Panc1 (cell line): Measurements from ENCODE around the gene DBX1. TPM values are rescaled to one million over a fixed set of nuclear protein-coding genes. Genes with fewer than 3 reads are reported as not detected.

Experiments used
- ATAC-seq: fragments of 200-7000 bp; cut with Tn5 transposase; 2 replicates; pipeline ENCODE4 v1.9.1; 2020; ENCODE audit warnings: mild to moderate bottlenecking, moderate library complexity
- BruUV-seq: library from RNA; stranded (reverse); fragments of 400-500 nt; replicated peaks from 2 replicates; lab custom pipeline; 2021; lab: Mats Ljungman, UMichigan
- CTCF ChIA-PET: fragments of 300-600 bp; sonication (Branson Sonifier 250); formaldehyde crosslinking; loops from one replicate; lab custom pipeline; 2022; ENCODE audit warnings: antibody characterized with exemption; lab: Charles Lee
- POLR2A ChIA-PET: fragments of 300-600 bp; sonication (Branson Sonifier 250); formaldehyde crosslinking; loops from one replicate; lab custom pipeline; 2022; ENCODE audit warnings: antibody characterized with exemption; lab: Charles Lee
- DNase-seq: peaks from one replicate; pipeline ENCODE4 v3.0.0-alpha.2; 2010; ENCODE audit warnings: low read depth, low spot score
- H3K27ac ChIP-seq: 2 replicates; pipeline ENCODE4 v1.5.1; 2011; ENCODE audit warnings: mild to moderate bottlenecking, low read length, inconsistent platforms
- H3K27me3 ChIP-seq: fragments of 200-500 bp; sonication (Bioruptor generic); 2 replicates; pipeline ENCODE4 v1.6.0; 2014; ENCODE audit warnings: low read length, inconsistent platforms; ENCODE audit not compliant: control insufficient read depth, insufficient read depth
- H3K36me3 ChIP-seq: fragments of 200-500 bp; sonication (Bioruptor generic); 2 replicates; pipeline ENCODE4 v1.5.1; 2014; ENCODE audit warnings: inconsistent platforms, mild to moderate bottlenecking, low read length, moderate library complexity; ENCODE audit not compliant: control insufficient read depth, insufficient read depth
- H3K4me1 ChIP-seq: 2 replicates; pipeline ENCODE4 v1.5.1; 2011; ENCODE audit warnings: inconsistent platforms, mild to moderate bottlenecking, low read length, moderate library complexity; ENCODE audit not compliant: control insufficient read depth, insufficient read depth
- H3K4me3 ChIP-seq, 2 experiments: 2 replicates each; pipeline ENCODE4 v1.5.1; 2011 to 2012; ENCODE audit warnings: low read depth in 2 of 2, low read length in 2 of 2, mild to moderate bottlenecking in 2 of 2, inconsistent platforms in 1 of 2, moderate library complexity in 1 of 2
- H3K9me3 ChIP-seq: fragments of 200-500 bp; sonication (Bioruptor generic); 2 replicates; pipeline ENCODE4 v1.5.1; 2014; ENCODE audit warnings: low read depth, mild to moderate bottlenecking, inconsistent platforms, low read length, moderate library complexity; ENCODE audit not compliant: control insufficient read depth, insufficient read depth
- POLR2AphosphoS5 ChIP-seq: IDR thresholded peaks from 2 replicates; pipeline ENCODE4 v1.6.1; 2012; ENCODE audit warnings: mild to moderate bottlenecking, low read depth, low read length, moderate library complexity
- SIN3A ChIP-seq: IDR thresholded peaks from 2 replicates; pipeline ENCODE4 v1.6.1; 2012; ENCODE audit warnings: low read depth, mild to moderate bottlenecking, low read length, moderate library complexity, borderline replicate concordance; ENCODE audit not compliant: insufficient read depth
- TCF7L2 ChIP-seq: IDR thresholded peaks from 2 replicates; pipeline ENCODE4 v1.6.1; 2011; ENCODE audit warnings: mild to moderate bottlenecking, low read depth, low read length, inconsistent platforms
- in situ Hi-C: cut with HindIII; loops from 2 replicates; pipeline ENCODE4 v1.10.0; 2016; ENCODE audit warnings: low sequenced_read_pairs, low pct_unique_long_range_greater_than_20kb
- intact Hi-C: fragments of 100-400 bp; cut with micrococcal nuclease; formaldehyde crosslinking; loops from one replicate; pipeline ENCODE4 v1.10.0; 2022; ENCODE audit not compliant: unreplicated experiment
- total RNA-seq: library from RNA; stranded (reverse); gene quantifications from one replicate; pipeline ENCODE4 v1.2.1, GENCODE V29; 2021; ENCODE audit not compliant: unreplicated experiment
- TF ChIP-seq, protein P1 (sequence below): fragments of 450-650 bp; IDR thresholded peaks from 2 replicates; pipeline ENCODE4 v1.5.1; 2017; ENCODE audit warnings: mild to moderate bottlenecking
- TF ChIP-seq, protein P2 (sequence below), 2 experiments: IDR thresholded peaks; 2 replicates each; pipeline ENCODE4 v1.6.1; 2011 to 2012; ENCODE audit warnings: low read depth in 2 of 2, control low read depth in 1 of 2, low read length in 1 of 2, mild to moderate bottlenecking in 1 of 2, moderate library complexity in 1 of 2; ENCODE audit not compliant: insufficient read depth in 1 of 2

Gene DBX1
- total RNA-seq, 1 experiment from 2014 or later = not detected

DNA sequence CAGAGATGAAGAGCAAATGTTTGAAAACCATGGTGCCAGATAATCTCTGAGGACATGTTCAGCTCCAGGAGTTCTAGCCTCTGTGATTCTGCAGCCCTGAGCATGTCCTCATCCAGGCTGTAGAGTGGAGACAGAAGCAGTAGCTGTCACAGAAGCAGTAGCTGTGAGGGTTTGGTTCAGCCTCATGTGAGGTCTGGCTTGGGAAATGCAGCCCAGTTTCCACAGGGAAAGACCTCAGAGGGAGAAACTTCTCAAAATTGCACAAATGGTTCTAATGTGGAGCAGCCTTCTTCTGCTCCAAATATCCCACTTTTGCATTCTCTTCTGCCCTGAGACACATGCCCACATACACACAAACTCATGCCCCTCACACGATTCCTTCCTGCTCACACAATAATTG, 48.4 kb downstream of the DBX1 start:
- H3K27ac ChIP-seq = peak overlapping the region; percentile 55; the same call in 1 of the 2 replicates
- intact Hi-C loops = loop anchor here (2.0 kb wide), 1 partner anchor 161 kb away; no protein-coding TSS in a partner anchor
- ChIA-PET CTCF (no interaction called here), POLR2A (no interaction called here)
- ATAC-seq (no peak), DNase-seq (no peak)
- no peaks in the 10 kb centered on the region for H3K27me3 ChIP-seq
- in situ Hi-C loops = no loop called here
- H3K4me1 ChIP-seq = peaks cover 18% of the 10 kb centered on the region
- no peaks in the 10 kb centered on the region for H3K9me3 ChIP-seq
- TF ChIP-seq, protein P1, sequence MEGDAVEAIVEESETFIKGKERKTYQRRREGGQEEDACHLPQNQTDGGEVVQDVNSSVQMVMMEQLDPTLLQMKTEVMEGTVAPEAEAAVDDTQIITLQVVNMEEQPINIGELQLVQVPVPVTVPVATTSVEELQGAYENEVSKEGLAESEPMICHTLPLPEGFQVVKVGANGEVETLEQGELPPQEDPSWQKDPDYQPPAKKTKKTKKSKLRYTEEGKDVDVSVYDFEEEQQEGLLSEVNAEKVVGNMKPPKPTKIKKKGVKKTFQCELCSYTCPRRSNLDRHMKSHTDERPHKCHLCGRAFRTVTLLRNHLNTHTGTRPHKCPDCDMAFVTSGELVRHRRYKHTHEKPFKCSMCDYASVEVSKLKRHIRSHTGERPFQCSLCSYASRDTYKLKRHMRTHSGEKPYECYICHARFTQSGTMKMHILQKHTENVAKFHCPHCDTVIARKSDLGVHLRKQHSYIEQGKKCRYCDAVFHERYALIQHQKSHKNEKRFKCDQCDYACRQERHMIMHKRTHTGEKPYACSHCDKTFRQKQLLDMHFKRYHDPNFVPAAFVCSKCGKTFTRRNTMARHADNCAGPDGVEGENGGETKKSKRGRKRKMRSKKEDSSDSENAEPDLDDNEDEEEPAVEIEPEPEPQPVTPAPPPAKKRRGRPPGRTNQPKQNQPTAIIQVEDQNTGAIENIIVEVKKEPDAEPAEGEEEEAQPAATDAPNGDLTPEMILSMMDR = no peak
- TF ChIP-seq POLR2AphosphoS5 (no peak), SIN3A (no peak), TCF7L2 (no peak)
- TF ChIP-seq, protein P2, sequence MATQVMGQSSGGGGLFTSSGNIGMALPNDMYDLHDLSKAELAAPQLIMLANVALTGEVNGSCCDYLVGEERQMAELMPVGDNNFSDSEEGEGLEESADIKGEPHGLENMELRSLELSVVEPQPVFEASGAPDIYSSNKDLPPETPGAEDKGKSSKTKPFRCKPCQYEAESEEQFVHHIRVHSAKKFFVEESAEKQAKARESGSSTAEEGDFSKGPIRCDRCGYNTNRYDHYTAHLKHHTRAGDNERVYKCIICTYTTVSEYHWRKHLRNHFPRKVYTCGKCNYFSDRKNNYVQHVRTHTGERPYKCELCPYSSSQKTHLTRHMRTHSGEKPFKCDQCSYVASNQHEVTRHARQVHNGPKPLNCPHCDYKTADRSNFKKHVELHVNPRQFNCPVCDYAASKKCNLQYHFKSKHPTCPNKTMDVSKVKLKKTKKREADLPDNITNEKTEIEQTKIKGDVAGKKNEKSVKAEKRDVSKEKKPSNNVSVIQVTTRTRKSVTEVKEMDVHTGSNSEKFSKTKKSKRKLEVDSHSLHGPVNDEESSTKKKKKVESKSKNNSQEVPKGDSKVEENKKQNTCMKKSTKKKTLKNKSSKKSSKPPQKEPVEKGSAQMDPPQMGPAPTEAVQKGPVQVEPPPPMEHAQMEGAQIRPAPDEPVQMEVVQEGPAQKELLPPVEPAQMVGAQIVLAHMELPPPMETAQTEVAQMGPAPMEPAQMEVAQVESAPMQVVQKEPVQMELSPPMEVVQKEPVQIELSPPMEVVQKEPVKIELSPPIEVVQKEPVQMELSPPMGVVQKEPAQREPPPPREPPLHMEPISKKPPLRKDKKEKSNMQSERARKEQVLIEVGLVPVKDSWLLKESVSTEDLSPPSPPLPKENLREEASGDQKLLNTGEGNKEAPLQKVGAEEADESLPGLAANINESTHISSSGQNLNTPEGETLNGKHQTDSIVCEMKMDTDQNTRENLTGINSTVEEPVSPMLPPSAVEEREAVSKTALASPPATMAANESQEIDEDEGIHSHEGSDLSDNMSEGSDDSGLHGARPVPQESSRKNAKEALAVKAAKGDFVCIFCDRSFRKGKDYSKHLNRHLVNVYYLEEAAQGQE (IDR thresholded peaks at IDR 0.05; ENCODE audit: insufficient read depth in 1 of 2, low read depth in 2 of 2, low read length in 1 of 2) = no peak
- BruUV-seq = no TSS peak
- no peaks in the 10 kb centered on the region for H3K36me3 ChIP-seq
- H3K4me3 ChIP-seq = no peak overlapping the region

DNA sequence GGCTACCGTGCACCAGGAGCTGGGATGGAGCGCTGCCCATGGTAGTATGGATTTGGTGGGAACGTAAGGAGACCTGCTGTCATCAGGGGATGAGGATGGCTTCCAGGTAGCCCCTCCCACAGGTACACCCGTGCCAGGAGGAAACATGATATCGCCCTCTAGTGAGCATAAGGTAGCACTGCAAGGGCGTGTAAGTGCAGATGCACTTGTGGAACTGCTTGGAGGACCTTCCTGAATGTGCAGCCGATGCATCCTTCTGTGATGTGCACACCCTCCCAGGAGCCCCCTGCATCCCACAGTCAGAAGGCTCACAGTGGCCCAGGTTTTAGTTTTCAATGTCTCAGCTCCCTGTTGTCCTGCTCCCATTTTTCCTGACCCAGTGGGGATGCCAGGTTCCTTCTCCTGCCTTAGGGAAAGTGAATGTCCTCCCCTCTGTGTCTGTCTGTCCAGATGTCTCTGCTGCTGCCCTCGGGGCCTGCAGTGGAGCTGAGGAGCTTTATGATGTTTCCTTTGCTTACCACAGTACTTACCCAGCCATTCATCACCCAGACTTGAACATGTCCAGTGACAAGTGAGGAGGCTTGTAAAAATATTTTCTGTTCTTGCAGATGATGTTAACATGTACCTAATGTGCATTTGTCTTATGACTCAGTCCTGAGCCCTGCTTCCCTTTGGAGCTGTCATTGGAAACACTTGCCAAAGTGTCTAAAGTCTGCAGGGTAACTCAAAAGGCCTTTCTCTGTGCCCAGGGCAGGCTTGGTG, 49.2 kb downstream of the DBX1 start:
- ATAC-seq (peak; percentile 72), DNase-seq (peak; percentile 60)
- H3K27me3 ChIP-seq = no peaks in the 10 kb centered on the region
- H3K9me3 ChIP-seq = no peaks in the 10 kb centered on the region
- no TSS peak for BruUV-seq
- CTCF ChIA-PET = no interaction called here
- in situ Hi-C loops (no loop called here), intact Hi-C loops (loop anchor here (2.0 kb wide), 1 partner anchor 160 kb away; no protein-coding TSS in a partner anchor)
- POLR2A ChIA-PET = no interaction called here
- H3K4me3 ChIP-seq = no peak overlapping the region
- TF ChIP-seq, protein P1 = peak; percentile 93
- TF ChIP-seq SIN3A = no peak
- H3K27ac ChIP-seq = no peak overlapping the region
- H3K4me1 ChIP-seq = peaks cover 18% of the 10 kb centered on the region
- H3K36me3 ChIP-seq = no peaks in the 10 kb centered on the region
